Fibroblast of skin of right quadriceps (primary cell): ENCODE measurements around the gene CTXN1.
A peak's percentile ranks its signal among the peaks of the same experiment; 100 is the strongest.

Experiments
- DNase-seq: peaks from one replicate; pipeline ENCODE4 v3.0.0-alpha.2; 2013

Gene CTXN1

DNA sequence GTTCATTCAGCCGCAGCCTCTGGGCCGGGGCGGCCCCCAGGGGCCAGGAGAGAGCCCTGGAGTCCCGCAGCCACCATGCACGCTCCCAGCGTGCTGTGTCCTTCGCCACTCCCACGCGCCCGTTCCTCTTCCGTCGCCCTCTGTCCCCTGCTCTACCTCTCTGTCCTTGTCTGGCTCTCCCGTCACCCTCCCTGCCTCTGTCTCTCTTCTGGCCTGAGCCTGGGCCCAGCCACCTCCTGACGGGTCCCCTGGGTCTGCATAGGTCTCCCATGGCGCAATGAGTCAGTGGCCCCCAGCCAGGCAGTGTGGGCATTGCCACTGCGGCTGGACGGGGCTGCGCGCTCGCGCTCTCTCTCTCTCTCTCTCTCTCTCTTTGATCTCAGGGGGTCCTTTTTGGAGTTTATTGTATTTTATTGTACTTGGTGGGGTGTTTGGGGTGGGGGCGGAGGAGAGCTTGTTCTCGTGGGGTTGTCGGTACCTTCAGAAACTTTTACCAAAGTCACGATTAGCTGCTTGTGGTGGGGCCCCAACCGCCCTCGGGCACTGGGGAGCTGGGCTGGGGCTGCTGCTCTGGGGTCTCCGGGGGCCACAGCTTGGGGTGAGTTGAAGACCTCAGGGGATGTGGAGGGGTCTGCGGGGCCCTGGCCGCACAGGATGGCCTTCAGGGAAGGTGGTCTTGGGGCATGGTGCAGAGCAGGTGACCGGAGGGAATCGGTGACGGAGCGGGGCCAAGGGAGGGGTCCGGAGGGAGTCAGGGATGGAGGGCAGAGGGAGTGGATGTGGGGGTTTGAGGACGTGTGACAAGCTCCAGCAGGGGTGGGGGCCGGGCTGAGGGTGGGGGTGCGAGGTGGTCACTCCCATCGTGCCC is 13.0 kb downstream of the CTXN1 start:
- no peak for DNase-seq

DNA sequence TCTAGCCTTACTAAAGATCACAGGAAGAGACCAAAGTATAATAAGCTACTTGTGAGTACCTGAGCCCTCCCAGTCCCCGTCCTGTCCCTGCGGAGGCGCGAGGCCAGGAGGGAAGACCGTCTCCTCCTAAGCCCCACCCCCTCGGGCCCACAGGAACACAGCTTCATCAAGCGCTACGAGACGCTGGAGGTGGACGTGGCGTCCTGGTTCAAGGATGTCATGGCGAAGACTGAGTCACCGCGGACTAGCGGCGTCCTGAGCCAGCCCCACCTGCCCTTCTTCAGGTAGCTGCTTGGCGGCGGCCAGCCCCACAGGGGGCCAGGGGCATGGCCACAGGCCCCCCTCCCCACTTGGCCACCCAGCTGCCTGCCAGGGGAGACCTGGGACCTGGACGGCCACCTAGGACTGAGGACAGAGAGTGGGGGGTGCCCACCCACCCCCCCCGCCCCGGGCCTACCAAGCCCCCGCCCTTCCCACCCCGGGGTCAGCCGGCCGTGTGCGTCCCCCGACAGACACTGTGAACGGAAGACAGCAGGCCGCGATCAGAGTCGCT is 13.7 kb downstream of the CTXN1 start:
- DNase-seq = no peak

DNA sequence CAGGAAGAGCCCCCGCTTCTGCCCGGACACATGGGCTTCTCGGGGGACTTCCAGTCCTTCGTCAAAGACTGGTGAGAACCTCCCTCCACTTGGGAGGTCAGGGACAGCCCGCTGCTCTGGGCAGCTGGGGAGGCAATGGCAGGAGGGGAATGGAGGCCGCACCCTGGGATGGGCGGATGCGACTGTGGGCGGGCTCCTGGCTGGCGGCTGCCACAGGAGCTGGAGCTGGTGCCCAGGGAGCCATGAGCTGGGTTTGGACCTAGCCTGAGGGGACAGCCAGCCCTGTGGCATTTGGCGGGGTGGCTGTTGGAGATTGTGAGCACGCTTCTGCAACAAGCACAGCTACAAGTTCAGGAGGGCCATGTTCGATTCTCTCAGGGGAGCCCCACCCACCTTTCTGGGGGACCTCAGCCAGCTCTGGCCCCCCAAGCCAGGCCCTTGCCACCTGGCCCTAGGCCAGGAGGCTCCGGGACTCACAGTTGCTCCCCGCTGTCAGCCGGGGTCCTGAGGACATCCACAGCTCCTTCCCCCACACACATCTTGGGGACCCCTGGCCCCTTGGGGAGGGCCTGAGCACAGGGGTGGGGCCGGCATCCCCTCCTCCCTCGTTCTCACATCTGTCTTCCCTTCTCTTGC is 14.3 kb downstream of the CTXN1 start:
- no peak for DNase-seq

DNA sequence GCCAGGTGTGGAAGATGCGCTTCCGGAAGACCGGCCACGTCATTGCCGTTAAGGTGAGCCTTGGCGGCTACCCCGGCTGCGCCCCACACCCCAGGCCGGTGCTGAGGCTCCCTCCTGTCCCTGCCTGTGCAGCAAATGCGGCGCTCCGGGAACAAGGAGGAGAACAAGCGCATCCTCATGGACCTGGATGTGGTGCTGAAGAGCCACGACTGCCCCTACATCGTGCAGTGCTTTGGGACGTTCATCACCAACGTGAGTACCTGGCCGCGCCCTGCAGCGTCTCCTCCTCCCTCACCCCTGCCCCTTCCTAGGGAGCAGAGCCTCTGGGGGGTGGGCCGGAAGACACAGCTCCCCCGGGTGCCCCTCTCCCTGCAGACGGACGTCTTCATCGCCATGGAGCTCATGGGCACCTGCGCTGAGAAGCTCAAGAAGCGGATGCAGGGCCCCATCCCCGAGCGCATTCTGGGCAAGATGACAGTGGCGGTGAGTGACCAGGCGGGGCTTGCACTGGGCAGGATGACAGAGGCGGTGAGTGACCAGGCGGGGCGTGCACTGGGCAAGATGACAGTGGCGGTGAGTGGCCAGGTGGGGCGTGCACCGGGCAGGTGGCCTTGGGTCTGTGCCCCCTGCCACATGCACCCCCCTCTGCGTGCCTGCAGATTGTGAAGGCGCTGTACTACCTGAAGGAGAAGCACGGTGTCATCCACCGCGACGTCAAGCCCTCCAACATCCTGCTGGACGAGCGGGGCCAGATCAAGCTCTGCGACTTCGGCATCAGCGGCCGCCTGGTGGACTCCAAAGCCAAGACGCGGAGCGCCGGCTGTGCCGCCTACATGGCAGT is 15.4 kb downstream of the CTXN1 start:
- no peak for DNase-seq

DNA sequence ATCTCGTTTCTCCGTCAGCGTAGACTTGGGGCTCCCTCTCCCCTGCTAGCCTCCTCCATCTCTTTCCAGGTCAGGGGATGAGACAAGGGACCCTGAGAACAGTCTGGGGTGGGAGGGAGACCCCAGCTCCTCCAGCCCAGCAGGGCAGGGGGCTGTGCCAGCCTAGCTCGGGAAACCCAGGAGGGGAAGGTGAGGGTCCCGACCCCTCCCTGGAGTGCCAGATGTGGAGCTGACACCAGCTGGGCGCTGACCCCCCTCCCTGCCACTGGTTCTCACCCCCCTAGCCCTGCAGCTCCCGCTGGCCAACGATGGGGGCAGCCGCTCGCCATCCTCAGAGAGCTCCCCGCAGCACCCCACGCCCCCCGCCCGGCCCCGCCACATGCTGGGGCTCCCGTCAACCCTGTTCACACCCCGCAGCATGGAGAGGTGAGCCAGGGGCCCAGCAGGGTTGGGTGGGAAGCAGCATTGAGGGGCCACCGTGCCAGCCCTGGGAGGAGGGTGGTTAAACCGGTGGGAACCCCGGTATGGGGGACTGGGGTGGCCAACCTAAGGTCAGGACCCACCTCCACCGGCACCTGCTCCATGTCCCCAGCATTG is 16.4 kb downstream of the CTXN1 start:
- DNase-seq = no peak

DNA sequence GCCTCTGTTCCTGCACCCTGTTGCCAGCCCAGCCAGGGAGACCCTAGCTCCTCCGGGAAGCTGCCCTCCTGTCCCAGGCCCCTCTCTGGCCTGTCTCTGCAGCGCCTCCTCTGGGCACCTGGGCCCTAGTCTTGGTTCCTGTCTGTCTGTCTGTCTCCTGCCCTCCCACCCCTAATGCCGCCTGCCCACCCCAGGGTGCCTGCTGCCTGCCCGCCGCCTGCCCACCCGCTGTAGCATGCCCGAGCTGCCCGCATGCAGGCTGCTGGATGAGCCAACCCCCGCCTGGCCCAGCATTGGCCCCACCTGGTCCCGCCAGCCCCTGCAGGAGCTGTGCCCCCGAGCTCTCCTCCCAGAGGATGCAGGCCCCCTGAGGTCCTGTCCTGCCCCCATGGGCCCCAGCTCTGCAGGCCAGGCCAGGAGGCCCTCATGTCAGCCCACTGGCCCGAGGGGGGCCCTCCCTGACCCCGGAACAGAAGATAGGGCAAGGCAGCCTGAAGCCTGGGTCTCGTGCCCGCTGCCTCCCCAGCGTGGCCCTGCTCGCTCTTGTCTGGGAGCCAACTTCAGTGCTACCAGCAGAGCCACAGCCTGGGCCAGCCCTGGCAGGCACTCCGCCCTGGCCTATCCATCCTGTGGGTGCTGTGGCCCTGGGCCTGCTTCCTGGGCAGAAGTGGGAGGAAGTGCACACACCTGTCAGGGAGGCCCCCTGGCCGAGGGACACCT is 17.0 kb downstream of the CTXN1 start:
- DNase-seq = no peak

DNA sequence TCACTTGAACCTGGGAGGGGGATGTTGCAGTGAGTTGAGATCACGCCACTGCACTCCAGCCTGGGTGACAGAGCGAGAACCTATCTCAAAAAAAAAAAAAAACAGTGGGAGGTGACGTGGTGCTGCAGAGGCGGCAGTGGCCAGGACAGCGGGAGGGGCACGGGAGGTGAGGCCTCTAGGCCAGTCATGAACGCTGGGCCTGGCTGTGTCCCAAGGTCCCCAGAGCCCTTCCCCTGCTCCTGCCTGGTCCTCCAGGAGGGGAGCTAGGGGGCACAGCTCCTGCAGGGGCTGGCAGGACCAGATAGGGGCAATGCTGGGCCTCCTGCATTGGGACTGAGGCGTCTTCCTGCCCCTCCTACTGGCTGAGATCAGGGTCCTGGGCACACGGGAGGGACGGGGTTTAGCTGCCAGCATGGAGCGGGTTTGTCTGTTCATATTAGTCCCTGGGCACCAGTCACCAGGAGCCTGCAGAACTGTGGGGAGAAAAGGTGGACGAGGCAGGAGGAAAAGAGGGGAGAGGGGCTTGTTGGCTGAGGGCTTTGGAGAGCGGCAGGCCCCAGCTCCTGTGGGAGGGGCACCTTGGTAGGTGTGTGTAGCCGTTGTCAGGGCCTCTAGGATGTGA is 17.7 kb downstream of the CTXN1 start:
- DNase-seq = no peak

DNA sequence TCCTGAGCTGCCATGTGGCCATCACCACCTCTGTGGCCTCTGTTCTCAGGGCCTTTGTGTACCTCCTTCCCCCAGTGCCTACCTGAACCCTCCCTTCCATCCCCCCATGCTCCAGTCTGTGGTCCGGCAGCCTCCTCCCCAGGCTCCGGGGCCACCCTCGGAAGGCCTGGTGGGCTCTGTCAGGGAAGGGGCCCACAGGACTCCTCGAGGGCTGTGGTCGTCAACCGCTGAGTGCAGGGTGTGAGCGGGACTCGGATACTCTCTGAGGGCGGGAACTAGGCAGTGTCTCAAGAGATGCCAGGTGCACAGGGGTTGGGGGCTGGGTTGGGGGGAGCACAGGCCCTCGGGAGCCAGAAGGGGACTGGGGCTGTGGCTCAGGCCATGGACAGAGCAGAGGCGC is 18.4 kb downstream of the CTXN1 start:
- DNase-seq = no peak

DNA sequence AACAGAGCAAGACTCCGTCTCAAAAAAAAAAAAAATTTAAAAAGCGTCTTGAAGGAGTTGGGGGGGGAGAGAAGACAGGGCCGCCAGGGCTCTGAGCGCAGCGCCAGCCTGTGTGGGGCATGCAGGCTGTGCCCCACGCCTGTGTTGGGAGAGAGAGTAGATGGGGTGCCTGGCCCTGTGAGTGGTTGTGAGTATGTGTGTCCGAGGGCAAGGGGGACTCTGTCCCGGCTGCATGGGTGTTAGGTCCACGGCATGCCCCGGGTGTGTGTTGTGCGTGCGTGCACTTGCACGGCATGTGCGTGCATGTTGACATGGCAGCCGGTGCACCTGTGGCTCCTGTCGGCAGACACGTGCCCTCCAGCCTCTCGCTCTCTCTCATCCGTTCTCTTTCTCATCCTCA is 18.8 kb downstream of the CTXN1 start:
- DNase-seq = no peak

DNA sequence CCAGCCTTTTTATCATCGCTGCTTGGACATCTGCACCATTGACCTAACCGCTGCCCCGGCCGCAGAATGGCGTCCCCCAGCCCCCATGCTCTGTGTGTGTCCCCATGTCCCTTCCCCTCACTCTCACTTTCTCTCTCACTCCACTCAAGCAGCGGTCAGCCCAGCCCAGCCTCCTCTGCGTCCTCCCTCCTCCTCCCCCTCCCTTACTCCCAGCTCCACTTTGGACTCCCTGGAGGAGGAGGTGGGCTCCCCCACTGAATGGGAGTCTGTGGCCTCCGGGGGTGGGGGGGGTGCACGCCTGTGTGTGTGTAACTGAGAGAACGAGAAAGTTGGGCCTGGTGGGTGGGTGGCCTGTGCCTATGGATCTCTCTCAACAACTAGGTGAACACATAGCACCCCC is 20.1 kb downstream of the CTXN1 start:
- DNase-seq = no peak

DNA sequence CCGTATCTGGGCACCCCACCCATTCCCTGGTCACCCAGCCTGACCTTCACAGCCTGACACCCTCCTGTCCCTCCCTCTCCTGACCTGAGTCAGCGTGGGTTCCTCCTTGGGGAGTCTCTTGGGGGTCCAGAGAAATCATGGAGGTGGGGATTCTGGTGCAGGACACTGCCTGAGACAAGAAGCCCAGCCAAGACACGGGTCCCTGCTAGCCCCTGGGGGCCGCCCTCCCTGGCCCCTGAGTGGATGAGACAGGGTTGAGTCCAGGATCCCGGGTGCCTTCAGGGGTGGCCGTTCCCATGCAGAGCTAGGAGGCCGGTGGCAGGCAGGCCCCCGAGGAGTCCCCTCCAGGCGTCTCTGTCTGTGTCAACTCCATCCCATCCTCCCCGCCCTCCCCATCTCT is 20.7 kb downstream of the CTXN1 start:
- DNase-seq = no peak

DNA sequence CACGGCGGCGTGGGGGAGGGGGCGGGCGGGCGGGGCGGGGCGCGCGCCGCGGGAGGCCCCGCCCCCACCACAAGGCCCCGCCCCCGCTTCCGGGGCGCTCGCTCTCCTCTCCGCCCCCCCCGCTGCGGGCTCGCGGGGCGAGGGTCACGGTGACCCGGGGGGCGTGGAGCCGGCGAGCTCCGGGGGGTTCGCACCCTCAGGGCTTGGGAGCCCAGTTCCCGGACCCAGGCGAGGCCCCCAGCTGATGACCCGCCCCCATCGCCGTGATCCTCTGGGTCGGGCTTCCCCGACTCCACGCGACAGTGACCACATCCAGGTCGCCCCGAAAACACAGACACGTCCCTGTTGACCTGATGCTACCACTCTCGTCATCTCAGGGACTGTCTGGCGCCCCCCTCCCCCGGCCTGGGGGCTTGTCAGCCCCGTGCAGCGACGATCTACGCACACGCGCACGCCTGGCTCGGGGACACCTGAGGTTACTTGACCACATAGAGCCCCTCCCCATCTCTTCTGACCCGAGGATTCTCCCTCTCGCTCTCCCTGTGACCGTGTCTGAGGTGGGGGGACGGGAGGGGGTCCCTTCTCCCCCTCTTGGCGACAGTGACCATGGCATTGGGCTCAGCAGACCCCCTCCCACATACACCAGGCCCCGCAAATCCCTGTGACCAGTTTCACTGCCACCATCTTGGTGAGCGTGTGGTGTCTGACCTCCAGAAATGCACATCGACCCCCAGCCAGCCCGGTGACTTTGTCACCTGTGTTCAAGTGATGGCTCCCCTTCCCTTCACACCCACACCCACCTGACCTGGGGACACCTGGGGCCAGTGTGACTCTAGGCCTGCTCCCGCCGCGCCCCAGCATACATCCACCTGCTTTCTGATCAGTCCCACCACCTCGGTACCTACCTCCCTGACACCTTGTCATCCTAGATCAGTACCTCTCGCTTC is 21.6 kb downstream of the CTXN1 start:
- DNase-seq = no peak

DNA sequence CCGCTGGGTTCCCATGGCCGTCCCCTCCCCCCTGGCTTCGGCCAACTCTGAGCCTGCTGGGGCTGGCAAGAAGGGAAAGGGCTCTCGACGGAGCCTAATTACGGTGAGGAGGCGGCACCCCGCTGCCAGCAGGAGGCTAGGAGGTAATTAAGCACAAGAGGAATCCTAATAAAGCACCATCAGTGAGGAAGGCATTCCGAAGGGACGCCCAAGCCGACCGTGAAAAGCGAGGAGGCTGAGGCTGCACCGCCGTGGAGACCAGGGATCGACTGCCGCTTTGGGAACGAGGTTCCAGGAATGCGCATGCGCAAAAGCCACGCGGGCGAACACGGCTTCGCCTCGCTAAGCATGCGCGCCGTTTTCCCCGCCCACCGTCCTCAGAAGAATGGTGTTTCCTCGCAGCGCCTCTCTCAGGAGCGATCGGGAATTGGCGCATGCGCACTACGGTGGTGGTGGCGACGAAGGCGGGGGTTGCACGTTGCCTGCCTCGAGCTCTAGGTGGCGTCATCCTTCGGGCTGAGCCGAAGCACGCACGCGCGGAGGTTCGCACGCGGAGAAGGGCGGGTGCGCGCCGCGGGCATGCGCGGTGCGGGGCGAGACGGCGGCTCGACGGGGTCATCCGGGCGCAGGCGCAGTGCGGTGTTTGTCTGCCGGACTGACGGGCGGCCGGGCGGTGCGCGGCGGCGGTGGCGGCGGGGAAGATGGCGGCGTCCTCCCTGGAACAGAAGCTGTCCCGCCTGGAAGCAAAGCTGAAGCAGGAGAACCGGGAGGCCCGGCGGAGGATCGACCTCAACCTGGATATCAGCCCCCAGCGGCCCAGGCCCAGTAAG is 22.5 kb downstream of the CTXN1 start, which contains the start of gene MAP2K7:
Gene MAP2K7 (plus strand): TSS at position 634 of the 830 bp plus-strand sequence. CDS start 68 bp downstream, at position 702.
- peak; percentile 99 for DNase-seq

DNA sequence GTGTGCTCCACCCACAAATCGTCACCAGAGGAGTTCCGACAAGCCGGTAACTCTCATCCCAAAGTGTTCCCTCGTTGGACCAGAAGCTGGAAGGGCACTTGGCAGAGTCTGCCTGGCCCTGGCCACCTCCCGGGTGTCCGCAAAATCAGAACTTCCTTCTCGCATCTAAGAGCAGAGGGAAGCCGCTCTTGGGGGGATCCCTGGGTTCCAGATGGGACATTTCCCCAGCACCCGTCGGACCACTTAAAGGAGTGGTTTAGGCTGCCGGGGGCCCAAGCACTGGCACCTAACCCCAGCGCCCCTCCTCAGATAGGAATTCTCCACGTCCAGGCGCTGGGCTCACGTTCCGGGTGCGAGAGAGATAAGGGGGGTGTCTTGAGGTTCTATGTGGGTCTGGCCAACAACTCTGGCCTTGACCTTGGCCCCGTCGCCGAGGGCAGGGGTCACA is 23.1 kb downstream of the CTXN1 start:
- DNase-seq = no peak

DNA sequence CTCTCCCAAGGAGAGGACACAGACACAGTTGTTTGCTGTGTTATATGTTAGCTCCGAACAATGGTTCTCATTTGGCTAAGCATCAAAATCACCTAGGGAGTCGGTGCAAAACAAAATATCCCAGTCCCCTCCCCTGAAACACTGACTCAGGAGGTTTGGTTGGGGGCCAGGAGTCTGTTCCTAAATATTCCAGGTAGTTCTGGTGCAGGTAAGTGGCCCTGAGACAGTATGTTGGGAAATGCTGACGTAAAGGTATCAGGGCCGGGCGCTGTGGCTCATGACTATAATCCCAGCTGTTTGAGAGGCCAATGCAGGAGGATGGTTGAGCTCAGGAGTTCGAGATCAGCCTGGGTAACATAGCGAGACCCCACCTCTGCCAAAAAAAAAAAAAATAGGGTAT is 24.6 kb downstream of the CTXN1 start:
- no peak for DNase-seq

DNA sequence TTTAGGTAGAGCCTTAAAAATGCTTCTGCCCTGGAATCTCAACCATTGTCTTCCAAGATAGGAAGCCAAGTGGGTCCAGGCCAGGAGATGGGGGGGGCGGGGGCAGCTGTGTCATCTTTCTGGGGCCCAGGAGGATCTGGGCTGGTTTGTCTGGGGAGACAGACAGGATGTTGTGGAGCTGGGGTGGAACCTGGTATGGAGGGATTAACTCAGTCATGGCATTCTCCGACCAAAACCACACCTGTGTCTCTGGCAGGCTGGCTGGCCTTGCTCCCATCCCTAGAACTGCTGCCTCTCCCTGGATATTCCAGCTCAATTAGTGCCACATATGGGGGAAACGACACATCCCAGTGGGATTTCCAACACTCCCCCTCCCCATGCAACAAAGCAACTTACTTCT is 25.0 kb downstream of the CTXN1 start:
- no peak for DNase-seq

DNA sequence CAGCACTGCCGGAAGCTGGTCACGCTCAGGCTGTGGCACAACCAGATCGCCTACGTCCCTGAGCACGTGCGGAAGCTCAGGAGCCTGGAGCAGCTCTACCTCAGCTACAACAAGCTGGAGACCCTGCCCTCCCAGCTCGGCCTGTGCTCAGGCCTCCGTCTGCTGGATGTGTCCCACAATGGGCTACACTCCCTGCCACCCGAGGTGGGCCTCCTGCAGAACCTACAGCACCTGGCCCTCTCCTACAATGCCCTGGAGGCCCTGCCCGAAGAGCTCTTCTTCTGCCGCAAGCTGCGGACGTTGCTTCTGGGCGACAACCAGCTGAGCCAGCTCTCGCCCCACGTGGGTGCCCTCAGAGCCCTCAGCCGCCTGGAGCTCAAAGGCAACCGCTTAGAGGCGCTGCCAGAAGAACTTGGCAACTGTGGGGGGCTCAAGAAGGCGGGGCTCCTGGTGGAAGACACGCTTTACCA is 25.5 kb downstream of the CTXN1 start:
- no peak for DNase-seq

DNA sequence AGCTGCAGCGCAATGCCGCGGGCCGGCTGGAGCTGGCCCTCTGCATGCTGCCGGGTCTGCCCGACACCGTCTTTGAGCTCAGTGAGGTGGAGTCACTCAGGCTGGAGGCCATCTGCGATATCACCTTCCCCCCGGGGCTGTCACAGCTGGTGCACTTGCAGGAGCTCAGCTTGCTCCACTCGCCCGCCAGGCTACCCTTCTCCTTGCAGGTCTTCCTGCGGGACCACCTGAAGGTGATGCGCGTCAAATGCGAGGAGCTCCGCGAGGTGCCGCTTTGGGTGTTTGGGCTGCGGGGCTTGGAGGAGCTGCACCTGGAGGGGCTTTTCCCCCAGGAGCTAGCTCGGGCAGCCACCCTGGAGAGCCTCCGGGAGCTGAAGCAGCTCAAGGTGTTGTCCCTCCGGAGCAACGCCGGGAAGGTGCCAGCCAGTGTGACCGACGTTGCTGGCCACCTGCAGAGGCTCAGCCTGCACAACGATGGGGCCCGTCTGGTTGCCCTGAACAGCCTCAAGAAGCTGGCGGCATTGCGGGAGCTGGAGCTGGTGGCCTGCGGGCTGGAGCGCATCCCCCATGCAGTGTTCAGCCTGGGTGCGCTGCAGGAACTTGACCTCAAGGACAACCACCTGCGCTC is 26.1 kb downstream of the CTXN1 start:
- no peak for DNase-seq

DNA sequence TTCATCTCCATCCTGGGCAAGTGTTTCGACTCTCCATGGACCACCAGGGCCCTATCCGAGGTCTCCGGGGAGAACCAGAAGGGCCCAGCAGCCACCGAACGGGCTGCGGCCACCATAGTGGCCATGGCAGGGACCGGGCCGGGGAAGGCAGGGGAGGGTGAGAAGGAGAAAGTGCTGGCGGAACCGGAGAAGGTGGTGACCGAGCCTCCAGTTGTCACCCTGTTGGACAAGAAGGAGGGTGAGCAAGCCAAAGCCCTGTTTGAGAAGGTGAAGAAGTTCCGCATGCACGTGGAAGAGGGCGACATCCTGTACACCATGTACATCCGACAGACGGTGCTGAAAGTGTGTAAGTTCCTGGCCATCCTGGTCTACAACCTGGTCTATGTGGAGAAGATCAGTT is 27.0 kb downstream of the CTXN1 start:
- DNase-seq = no peak
